ENCODE data around the gene MYO7B. TPM values are rescaled to one million over a fixed set of nuclear protein-coding genes. Genes with fewer than 3 reads are reported as not detected.

MYO7B gene
- total RNA-seq, 4 donors from 2014 or later = 0.21 to 0.48 (median 0.28) TPM

DNA sequence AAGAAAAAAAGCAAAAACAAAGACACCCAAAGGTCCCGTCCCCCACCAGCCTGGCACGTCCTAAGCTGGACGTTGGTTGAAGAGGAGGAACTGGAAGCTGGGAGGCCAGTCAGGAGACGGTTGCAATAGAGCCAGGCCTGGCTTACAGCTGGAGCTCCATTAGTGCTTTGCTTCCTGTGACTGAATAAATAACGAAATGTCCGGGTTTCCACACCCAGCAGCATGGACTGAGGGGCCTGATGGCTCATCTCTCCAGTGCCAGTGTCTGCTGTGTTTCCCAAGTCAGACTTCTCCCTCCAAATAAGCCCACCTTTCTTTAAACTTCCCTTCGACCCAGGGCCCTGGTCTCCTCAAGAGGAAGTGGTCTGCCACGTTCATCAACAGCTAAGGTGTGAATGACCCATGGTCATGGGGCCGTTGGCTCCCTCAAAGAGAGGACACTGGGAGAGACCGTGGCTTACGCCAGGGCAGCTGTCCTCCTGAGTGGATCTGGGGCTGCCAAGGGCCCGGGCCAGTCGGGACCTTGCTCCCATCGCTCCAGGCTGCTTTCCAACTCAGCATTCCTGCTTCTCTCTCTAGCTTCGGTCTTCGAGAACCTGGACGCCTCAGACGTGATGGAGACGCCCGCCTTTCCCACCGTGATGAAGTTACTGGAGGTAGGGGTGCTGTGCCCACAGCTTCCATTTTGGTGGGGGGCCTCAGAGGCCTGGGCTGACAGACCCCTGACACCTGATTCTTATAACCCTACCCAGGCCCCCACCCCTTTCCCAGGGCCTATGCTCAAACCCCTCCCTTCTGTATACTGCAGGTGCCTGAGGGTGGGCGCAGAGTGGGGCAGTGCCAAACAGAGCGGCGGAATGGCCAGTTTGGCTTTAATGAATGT, 44.9 kb downstream of the MYO7B start:
- Histone ChIP-seq H3K36me3 (no peaks in the 10 kb centered on the region), H3K9me3 (no peaks in the 10 kb centered on the region), H3K27ac (no peak overlapping the region), H3K27me3 (no peaks in the 10 kb centered on the region), H3K4me1 (no peaks in the 10 kb centered on the region), H3K4me3 (no peak overlapping the region)
- DNase-seq = no peak
- intact Hi-C loops (cut with DNase I; ENCODE audit: low total_unique reads) = no loop called here
- TF ChIP-seq, protein P1, sequence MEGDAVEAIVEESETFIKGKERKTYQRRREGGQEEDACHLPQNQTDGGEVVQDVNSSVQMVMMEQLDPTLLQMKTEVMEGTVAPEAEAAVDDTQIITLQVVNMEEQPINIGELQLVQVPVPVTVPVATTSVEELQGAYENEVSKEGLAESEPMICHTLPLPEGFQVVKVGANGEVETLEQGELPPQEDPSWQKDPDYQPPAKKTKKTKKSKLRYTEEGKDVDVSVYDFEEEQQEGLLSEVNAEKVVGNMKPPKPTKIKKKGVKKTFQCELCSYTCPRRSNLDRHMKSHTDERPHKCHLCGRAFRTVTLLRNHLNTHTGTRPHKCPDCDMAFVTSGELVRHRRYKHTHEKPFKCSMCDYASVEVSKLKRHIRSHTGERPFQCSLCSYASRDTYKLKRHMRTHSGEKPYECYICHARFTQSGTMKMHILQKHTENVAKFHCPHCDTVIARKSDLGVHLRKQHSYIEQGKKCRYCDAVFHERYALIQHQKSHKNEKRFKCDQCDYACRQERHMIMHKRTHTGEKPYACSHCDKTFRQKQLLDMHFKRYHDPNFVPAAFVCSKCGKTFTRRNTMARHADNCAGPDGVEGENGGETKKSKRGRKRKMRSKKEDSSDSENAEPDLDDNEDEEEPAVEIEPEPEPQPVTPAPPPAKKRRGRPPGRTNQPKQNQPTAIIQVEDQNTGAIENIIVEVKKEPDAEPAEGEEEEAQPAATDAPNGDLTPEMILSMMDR (IDR thresholded peaks at IDR 0.05) = no peak
- no peak for TF ChIP-seq POLR2A (IDR thresholded peaks at IDR 0.05)

DNA sequence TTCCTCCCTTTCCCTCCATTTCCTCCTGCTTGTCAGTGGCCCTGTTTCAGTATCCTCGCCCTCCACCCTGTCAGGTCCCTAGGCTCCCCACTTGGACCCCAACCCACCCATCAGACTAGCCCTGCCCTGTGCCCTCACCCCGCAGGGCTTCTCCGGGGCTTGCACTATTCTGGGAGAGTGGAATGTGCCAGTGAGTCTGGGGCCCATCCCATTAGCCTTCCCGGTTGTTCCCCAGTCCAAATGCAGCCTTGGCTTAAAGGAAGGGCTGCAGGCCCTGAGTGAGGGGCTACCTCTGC, 45.5 kb downstream of the MYO7B start:
- no peaks in the 10 kb centered on the region for H3K36me3 ChIP-seq
- H3K9me3 ChIP-seq = no peaks in the 10 kb centered on the region
- H3K27ac ChIP-seq = no peak overlapping the region
- TF ChIP-seq POLR2A (IDR thresholded peaks at IDR 0.05) = no peak
- TF ChIP-seq, protein P1 (IDR thresholded peaks at IDR 0.05) = no peak
- no peaks in the 10 kb centered on the region for H3K4me1 ChIP-seq
- no peaks in the 10 kb centered on the region for H3K27me3 ChIP-seq
- no peak for DNase-seq
- no peak overlapping the region for H3K4me3 ChIP-seq
- intact Hi-C loops (cut with DNase I; ENCODE audit: low total_unique reads) = no loop called here

DNA sequence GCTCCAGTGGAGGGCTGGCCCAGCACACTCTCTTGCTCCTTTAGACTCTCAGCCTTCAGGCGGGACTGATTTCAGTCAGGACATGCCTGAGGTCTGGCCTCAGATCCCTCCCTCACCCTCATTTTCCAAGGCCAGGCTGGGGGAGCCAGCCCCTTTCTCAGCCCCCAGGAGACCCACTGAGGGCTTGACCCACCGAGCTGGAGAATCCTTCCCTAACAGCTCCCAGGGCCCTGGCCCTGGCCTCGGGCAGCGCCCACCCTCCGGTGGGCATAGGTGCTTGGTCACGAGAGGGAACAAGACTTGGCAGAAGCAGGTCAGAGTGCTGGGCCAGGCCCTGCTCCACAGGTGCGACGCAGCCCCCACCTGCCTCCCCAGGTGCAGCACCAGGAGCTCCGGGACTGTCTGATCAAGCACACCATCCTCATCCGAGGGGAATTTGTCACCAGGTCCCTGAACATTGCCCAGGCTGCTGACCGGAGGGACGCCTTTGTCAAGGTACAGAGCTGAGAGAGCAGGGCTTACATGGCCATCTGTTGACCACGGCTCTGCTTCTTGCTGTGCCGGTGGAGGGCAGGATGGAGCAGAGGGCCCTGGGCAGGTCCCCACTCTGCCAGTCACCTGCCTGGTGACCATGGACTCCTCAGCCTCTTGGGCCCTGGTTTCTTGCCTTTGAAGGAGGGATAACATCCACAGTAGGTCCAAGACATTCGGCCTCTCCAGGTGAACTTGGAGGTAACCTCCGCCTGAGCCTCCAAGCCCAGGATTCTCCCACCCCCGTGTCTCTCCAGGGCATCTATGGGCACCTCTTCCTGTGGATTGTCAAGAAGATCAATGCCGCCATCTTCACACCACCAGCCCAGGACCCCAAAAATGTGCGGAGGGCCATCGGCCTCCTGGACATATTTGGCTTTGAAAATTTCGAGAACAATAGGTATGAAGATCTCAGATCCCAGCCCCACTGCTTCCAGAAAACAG, 46.3 kb downstream of the MYO7B start:
- H3K27ac ChIP-seq = no peak overlapping the region
- H3K36me3 ChIP-seq = no peaks in the 10 kb centered on the region
- no peaks in the 10 kb centered on the region for H3K9me3 ChIP-seq
- H3K4me1 ChIP-seq = no peaks in the 10 kb centered on the region
- H3K4me3 ChIP-seq = no peak overlapping the region
- no peak for DNase-seq
- intact Hi-C loops (cut with DNase I; ENCODE audit: low total_unique reads) = no loop called here
- no peaks in the 10 kb centered on the region for H3K27me3 ChIP-seq
- TF ChIP-seq, protein P1 (IDR thresholded peaks at IDR 0.05) = no peak
- TF ChIP-seq POLR2A (IDR thresholded peaks at IDR 0.05) = no peak

DNA sequence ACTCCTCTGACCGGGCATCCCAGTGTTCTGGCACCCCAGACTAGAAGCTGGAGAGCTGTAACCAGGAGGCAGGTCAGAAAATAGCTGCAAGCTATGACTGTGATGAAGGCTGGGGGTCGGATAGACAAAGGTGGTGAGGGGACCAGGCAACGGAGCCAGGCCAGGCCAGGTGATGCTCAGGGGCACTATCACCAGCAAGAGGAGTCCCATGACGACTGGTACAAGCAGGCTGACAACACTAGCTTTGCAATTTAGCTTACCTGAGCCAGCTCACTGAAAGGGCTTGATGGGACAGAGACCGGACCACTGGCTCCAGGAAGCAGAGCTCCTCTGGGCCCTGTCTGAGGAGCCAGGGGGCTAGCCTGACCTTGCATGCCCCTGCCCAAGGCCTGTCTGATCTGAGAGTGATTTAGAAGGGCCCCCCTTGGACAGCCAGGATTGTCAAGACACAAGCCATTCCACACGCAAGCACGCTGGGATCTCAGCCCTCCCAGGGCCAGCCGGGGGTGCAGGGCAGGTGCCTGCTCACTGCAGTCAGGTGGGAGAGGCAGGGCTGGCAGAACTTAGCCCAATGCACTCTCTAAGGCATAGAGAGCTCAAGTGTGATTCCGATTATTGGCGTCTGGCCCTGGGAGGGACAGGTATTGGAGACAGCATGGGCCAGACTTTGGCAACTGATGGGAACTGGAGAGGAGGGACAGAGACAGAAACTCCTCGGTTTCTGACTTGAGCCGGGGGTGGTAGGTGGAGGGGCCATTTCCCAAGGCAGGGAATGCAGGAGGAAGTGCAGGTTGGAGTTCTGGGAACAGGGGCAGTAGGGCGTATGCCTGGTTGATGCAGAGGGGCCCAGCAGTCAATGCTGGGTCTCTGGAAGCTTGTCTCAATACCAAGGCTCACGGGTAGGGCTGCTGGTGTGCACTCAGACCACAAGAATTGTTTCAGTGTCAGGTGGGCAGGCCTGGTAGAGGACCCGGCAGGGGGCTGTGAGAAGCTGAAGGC, 47.7 kb downstream of the MYO7B start:
- H3K4me3 ChIP-seq = no peak overlapping the region
- no peak for DNase-seq
- no peaks in the 10 kb centered on the region for H3K4me1 ChIP-seq
- intact Hi-C loops (cut with DNase I; ENCODE audit: low total_unique reads) = no loop called here
- H3K27ac ChIP-seq = no peak overlapping the region
- no peak for TF ChIP-seq POLR2A (IDR thresholded peaks at IDR 0.05)
- TF ChIP-seq, protein P1 (IDR thresholded peaks at IDR 0.05) = no peak
- H3K36me3 ChIP-seq = no peaks in the 10 kb centered on the region
- H3K27me3 ChIP-seq = no peaks in the 10 kb centered on the region
- H3K9me3 ChIP-seq = no peaks in the 10 kb centered on the region

All from uterus (tissue), 4 donors.